Neural cell (in vitro differentiated cells): ENCODE results near the gene AFF1. TPM values are rescaled to one million over a fixed set of nuclear protein-coding genes. Genes with fewer than 3 reads are reported as not detected.

ENCODE experiments used
- H2AFZ ChIP-seq: fragments of 200-600, 300-800 bp; sonication (generic), shearing (Covaris generic); 2 replicates; pipeline ENCODE4 v1.6.0; 2014; ENCODE audit warnings: low read depth, mild to moderate bottlenecking, antibody characterized with exemption, low read length, moderate library complexity
- H3F3A ChIP-seq: fragments of 200-600 bp; shearing (Covaris generic); 2 replicates; pipeline ENCODE4 v1.6.1; 2016; ENCODE audit warnings: mild to moderate bottlenecking, moderate library complexity, mixed read lengths, antibody characterized with exemption, low read length; ENCODE audit not compliant: insufficient read depth, poor library complexity, severe bottlenecking
- H3K27ac ChIP-seq: fragments of 200-600, 300-800 bp; sonication (generic), shearing (Covaris generic); 2 replicates; pipeline ENCODE4 v1.5.1; 2014; ENCODE audit warnings: mild to moderate bottlenecking, low read length, moderate library complexity
- H3K27me3 ChIP-seq: fragments of 300-800, 200-600 bp; sonication (generic), shearing (Covaris generic); 2 replicates; pipeline ENCODE4 v1.6.0; 2014; ENCODE audit warnings: mild to moderate bottlenecking, low read depth, low read length, moderate library complexity; ENCODE audit not compliant: insufficient read depth
- H3K36me3 ChIP-seq: fragments of 300-800, 200-600 bp; sonication (generic), shearing (Covaris generic); 2 replicates; pipeline ENCODE4 v1.5.1; 2014; ENCODE audit warnings: mild to moderate bottlenecking, antibody characterized with exemption, low read length, moderate library complexity; ENCODE audit not compliant: insufficient read depth
- H3K4me2 ChIP-seq: fragments of 300-800, 200-600 bp; sonication (generic), shearing (Covaris generic); 2 replicates; pipeline ENCODE4 v1.6.0; 2014; ENCODE audit warnings: mild to moderate bottlenecking, low read length
- H3K4me3 ChIP-seq: fragments of 300-800, 200-600 bp; sonication (generic), shearing (Covaris generic); 2 replicates; pipeline ENCODE4 v1.5.1; 2014; ENCODE audit warnings: mild to moderate bottlenecking, low read length, moderate library complexity
- H3K79me2 ChIP-seq: fragments of 200-600 bp; shearing (Covaris generic); replicated peaks from 2 replicates; pipeline ENCODE4 v1.6.0; 2014; ENCODE audit warnings: mild to moderate bottlenecking, low read length, moderate library complexity; ENCODE audit not compliant: insufficient read depth
- H3K9ac ChIP-seq: fragments of 300-800, 200-600 bp; sonication (generic), shearing (Covaris generic); 2 replicates; pipeline ENCODE4 v1.6.1; 2016; ENCODE audit warnings: mild to moderate bottlenecking, low read length, mixed read lengths
- H3K9me2 ChIP-seq: fragments of 200-600 bp; shearing (Covaris generic); 2 replicates; pipeline ENCODE4 v1.6.1; 2016; ENCODE audit warnings: mild to moderate bottlenecking, low read length, mixed read lengths; ENCODE audit not compliant: insufficient read depth
- H3K9me3 ChIP-seq: fragments of 200-600, 300-800 bp; sonication (generic), shearing (Covaris generic); 2 replicates; pipeline ENCODE4 v1.6.1; 2016; ENCODE audit warnings: mild to moderate bottlenecking, mixed run types, low read length, moderate library complexity, mixed read lengths
- H4K20me1 ChIP-seq: fragments of 200-600 bp; shearing (Covaris generic); 2 replicates; pipeline ENCODE4 v1.6.1; 2016; ENCODE audit warnings: mild to moderate bottlenecking, mixed run types; ENCODE audit not compliant: insufficient read depth
- CTCF ChIP-seq: fragments of 450-650 bp; IDR thresholded peaks from 2 replicates; pipeline ENCODE4 v1.5.1; 2014; ENCODE audit warnings: antibody characterized with exemption, mild to moderate bottlenecking, moderate library complexity; ENCODE audit not compliant: poor library complexity, severe bottlenecking
- EP300 ChIP-seq: fragments of 450-650 bp; conservative IDR thresholded peaks from 2 replicates; pipeline ENCODE4 v1.6.1; 2014; ENCODE audit warnings: antibody characterized with exemption, mild to moderate bottlenecking, moderate library complexity; ENCODE audit not compliant: poor library complexity, severe bottlenecking
- EZH2 ChIP-seq: fragments of 200-600, 300-800 bp; shearing (Covaris generic), sonication (generic); IDR thresholded peaks from 2 replicates; pipeline ENCODE4 v1.6.1; 2014; ENCODE audit warnings: antibody characterized with exemption, low read length, borderline replicate concordance, mild to moderate bottlenecking; ENCODE audit not compliant: insufficient read depth, poor library complexity, severe bottlenecking
- MXI1 ChIP-seq: fragments of 450-650 bp; conservative IDR thresholded peaks from 2 replicates; pipeline ENCODE4 v1.6.1; 2014; ENCODE audit warnings: antibody characterized with exemption, mild to moderate bottlenecking; ENCODE audit not compliant: poor library complexity, severe bottlenecking
- POLR2AphosphoS5 ChIP-seq: IDR thresholded peaks from 2 replicates; pipeline ENCODE4 v1.6.1; 2012
- RAD21 ChIP-seq: fragments of 450-650 bp; conservative IDR thresholded peaks from 2 replicates; pipeline ENCODE4 v1.6.1; 2014; ENCODE audit warnings: antibody characterized with exemption, mild to moderate bottlenecking, moderate library complexity
- SMC3 ChIP-seq: fragments of 450-650 bp; conservative IDR thresholded peaks from 2 replicates; pipeline ENCODE4 v1.6.1; 2014; ENCODE audit warnings: antibody characterized with exemption, mild to moderate bottlenecking, moderate library complexity; ENCODE audit not compliant: poor library complexity
- TAF1 ChIP-seq: IDR thresholded peaks from 2 replicates; pipeline ENCODE4 v1.6.1; 2012; ENCODE audit warnings: low read depth
- polyA plus RNA-seq: library from polyadenylated mRNA; depleted of rRNA; stranded (reverse); fragments of >200 nt; gene quantifications from 2 replicates; pipeline ENCODE4 v1.2.3, GENCODE V29; 2014
- TF ChIP-seq, protein P1 (sequence below): IDR thresholded peaks from 2 replicates; pipeline ENCODE4 v1.6.1; 2012; ENCODE audit warnings: borderline replicate concordance

Gene AFF1
- polyA plus RNA-seq, 1 donor from 2014 or later, result 0.63 TPM

- no peaks in the 10 kb centered on the region for H3K79me2 ChIP-seq
Measured at GRCh38 chr4:86939729-86940575, 5.1 kb downstream of the AFF1 start.

DNA sequence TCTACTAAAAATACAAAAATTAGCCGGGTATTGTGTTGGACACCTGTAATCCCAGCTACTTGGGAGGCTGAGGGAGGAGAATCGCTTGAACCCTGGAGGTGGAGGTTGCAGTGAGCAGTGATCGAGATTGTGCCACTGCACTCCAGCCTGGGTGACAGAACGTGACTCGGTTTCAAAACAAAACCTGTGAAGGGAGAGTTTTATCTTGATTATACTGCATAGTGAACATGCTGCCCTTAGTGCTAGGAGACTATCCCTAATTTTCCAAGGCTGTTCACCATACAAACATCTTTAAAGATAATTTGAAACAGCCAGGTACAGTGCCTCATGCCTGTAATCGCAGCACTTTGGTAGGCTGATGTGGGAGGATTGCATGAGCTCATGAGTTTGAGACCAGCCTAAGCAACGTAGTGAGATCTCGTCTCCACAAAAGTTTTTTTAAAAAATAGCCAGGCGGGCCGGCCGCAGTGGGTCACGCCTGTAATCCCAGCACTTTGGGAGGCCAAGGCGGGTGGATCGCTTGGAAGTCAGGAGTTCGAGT lies 6.2 kb downstream of the AFF1 start:
- Histone ChIP-seq H4K20me1 (no peaks in the 10 kb centered on the region), H3K9me2 (no peaks in the 10 kb centered on the region), H3K4me3 (no peak overlapping the region), H3F3A (no peaks in the 10 kb centered on the region), H3K79me2 (no peaks in the 10 kb centered on the region), H2AFZ (no peak overlapping the region), H3K27ac (no peak overlapping the region), H3K4me2 (no peak overlapping the region), H3K9me3 (no peaks in the 10 kb centered on the region), H3K36me3 (no peaks in the 10 kb centered on the region), H3K9ac (no peak overlapping the region), H3K27me3 (peaks cover 15% of the 10 kb centered on the region)
- TF ChIP-seq, protein P1, sequence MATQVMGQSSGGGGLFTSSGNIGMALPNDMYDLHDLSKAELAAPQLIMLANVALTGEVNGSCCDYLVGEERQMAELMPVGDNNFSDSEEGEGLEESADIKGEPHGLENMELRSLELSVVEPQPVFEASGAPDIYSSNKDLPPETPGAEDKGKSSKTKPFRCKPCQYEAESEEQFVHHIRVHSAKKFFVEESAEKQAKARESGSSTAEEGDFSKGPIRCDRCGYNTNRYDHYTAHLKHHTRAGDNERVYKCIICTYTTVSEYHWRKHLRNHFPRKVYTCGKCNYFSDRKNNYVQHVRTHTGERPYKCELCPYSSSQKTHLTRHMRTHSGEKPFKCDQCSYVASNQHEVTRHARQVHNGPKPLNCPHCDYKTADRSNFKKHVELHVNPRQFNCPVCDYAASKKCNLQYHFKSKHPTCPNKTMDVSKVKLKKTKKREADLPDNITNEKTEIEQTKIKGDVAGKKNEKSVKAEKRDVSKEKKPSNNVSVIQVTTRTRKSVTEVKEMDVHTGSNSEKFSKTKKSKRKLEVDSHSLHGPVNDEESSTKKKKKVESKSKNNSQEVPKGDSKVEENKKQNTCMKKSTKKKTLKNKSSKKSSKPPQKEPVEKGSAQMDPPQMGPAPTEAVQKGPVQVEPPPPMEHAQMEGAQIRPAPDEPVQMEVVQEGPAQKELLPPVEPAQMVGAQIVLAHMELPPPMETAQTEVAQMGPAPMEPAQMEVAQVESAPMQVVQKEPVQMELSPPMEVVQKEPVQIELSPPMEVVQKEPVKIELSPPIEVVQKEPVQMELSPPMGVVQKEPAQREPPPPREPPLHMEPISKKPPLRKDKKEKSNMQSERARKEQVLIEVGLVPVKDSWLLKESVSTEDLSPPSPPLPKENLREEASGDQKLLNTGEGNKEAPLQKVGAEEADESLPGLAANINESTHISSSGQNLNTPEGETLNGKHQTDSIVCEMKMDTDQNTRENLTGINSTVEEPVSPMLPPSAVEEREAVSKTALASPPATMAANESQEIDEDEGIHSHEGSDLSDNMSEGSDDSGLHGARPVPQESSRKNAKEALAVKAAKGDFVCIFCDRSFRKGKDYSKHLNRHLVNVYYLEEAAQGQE, result no peak
- no peak for TF ChIP-seq CTCF
- no peak for TF ChIP-seq TAF1
- no peak for TF ChIP-seq POLR2AphosphoS5
- no peak for TF ChIP-seq RAD21
- no peak for TF ChIP-seq SMC3
- TF ChIP-seq MXI1, result no peak

More at GRCh38 chr4:86939729-86940575, 5.1 kb downstream of the AFF1 start:
- Histone ChIP-seq H3K9me2 (no peaks in the 10 kb centered on the region), H3K36me3 (no peaks in the 10 kb centered on the region), H3K27me3 (peaks cover 25% of the 10 kb centered on the region), H3K9ac (no peak overlapping the region), H2AFZ (no peak overlapping the region), H3F3A (no peaks in the 10 kb centered on the region), H3K4me2 (no peak overlapping the region), H4K20me1 (no peaks in the 10 kb centered on the region), H3K9me3 (no peaks in the 10 kb centered on the region), H3K4me3 (no peak overlapping the region), H3K27ac (no peak overlapping the region)
- no peak for TF ChIP-seq CTCF
- TF ChIP-seq, protein P1, result no peak
- no peak for TF ChIP-seq EZH2
- TF ChIP-seq RAD21, result no peak
- TF ChIP-seq MXI1, result no peak
- no peak for TF ChIP-seq TAF1
- no peak for TF ChIP-seq POLR2AphosphoS5
- no peak for TF ChIP-seq EP300
- TF ChIP-seq SMC3, result no peak
